WI38 (cell line): Measurements from ENCODE around the gene PLA2G15.
A peak's percentile ranks its signal among the peaks of the same experiment; 100 is the strongest.

Experiments
- H3K4me3 ChIP-seq: 2 replicates; pipeline ENCODE4 v1.5.1; 2011; ENCODE audit warnings: low read depth, mild to moderate bottlenecking, control low read depth, low read length
- TF ChIP-seq, protein P1 (sequence below): IDR thresholded peaks from 2 replicates; pipeline ENCODE4 v1.5.1; 2012; ENCODE audit warnings: low read depth, mild to moderate bottlenecking, control low read depth, low read length

PLA2G15 gene

DNA sequence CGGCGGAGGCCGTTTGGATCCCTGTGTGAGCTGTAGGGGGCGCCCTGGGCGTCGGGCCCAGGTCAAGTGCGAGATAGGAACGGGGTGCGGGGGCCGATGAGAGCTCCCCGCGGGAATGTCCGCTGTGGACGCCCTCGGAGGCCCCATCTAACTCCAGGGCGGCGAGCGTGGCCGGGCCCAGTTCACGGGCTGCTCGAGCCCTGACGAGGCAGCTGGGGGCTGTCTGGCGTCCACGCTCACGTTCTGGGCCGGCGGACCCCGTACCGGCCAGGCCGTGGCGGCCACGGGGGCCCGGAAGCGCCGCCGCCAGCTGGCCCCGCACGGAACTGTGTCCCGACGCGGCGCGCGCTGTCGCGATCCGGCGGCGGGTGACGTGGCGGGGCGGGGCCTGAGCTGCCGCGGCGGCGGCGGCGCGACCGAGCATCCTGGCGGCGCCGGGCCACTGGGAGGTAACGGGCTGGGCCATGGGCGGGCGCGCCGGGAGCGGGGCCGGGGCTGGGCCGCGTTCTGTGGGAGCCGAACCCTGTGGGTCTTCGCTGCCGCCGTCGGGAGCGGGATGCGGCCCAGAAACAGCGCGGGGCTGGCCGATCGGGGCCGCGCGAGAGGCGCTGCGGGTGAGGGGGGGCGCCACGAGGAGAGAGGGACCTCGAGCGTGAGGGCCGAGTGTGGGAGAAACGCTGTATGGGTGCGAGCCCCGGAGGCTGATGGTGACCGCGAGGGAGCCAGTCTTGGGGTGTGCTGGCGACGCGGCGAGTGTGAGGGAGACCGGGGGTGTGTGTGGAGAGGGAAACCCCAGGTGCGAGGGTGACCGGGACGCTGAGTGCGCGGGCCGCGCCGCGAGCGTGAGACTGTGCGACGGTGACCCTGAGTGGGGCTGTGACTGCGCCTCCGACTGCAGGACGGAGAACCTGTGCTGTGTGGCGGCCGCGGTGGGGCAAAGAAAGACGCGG, 19.2 kb downstream of the PLA2G15 start, which contains the start of gene SLC7A6:
Gene SLC7A6, plus strand, starts transcription at position 399 of the 950 bp plus-strand sequence. CDS start 10,201 bp downstream, outside the sequence.
- TF ChIP-seq, protein P1, sequence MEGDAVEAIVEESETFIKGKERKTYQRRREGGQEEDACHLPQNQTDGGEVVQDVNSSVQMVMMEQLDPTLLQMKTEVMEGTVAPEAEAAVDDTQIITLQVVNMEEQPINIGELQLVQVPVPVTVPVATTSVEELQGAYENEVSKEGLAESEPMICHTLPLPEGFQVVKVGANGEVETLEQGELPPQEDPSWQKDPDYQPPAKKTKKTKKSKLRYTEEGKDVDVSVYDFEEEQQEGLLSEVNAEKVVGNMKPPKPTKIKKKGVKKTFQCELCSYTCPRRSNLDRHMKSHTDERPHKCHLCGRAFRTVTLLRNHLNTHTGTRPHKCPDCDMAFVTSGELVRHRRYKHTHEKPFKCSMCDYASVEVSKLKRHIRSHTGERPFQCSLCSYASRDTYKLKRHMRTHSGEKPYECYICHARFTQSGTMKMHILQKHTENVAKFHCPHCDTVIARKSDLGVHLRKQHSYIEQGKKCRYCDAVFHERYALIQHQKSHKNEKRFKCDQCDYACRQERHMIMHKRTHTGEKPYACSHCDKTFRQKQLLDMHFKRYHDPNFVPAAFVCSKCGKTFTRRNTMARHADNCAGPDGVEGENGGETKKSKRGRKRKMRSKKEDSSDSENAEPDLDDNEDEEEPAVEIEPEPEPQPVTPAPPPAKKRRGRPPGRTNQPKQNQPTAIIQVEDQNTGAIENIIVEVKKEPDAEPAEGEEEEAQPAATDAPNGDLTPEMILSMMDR: peak; percentile 68

DNA sequence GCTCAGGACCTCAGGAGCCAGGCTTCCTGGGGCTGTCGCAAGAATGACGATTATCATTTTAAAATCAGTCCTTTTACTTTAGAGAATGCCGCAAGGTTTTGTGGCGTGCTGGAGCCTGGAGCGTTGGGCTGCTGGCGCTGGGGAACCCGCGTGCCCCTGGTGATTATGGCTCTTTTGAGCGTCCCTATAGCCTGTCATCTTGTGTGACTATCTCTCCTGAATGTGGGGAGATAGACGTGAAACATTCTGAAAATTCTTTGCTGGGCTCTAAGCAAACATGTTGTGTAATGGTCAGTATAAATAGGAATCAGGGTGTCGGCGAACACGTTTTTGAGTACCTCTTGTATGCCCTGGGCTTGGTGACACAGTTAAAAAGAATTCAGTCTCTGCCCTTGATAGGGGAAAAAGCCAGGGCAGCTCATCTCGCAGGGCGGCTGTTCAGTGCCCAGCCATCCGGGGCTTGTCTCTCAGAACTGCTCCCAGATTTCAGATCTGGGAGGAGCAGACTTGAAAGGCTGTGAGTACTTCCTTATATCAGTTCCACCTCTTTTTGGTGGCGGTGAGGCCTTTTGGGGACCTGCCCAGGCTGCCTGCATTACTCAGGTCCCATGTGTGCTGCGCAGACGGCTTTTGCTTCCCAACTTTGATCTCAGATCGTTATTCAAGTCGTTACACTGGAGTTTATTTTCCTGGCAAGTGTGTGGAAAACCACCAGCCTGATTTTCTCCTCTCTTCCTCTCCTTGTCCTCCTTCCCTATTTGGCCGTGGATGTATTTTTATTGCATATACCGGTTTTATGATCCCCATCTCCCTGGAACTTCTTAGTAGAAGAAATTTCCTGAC, 20.1 kb downstream of the PLA2G15 start:
- TF ChIP-seq, protein P1: no peak
- peak overlapping the region; percentile 89 for H3K4me3 ChIP-seq

More for the DNA sequence above, 19.2 kb downstream of the PLA2G15 start, which contains the start of gene SLC7A6:
- peak within 1 kb of the TSS; percentile 89 for H3K4me3 ChIP-seq

DNA sequence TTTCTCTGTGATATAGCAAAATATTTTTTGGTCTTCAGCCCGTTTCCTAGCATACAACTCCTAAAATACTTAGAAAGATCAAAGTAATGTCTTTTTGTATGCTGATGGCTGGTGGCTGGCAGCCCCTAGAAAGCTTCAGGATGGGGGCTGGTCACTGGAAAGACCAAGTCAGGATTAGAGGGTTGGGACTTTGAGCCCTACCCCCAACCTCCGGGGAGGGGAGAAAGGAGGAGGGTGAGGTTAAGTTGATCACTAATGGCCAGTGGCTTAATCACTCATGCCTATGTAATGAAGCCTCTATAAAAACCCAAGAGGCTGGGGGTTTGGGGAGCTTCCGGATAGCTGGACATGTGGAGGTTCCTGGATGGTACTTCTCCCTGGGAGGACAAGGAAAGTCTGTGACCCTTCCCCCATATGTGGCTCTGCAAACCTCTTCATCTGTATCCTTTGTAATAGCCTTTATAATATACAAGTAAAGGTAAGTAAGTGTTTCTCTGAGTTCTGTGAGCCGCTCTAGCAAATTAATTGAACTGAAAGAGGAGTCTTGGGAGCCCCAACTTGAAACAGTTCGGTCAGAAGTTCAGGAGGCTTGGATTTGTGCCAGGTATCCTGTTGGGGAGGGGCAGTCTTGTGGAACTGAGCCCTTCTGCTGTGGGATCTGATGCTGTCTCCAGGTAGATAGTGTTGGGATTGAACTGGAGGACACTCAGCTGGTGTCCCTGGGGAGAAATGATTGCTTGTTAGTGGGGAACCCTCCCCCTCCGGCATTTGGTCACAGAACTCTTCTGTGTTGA, 22.6 kb downstream of the PLA2G15 start:
- H3K4me3 ChIP-seq: no peak overlapping the region
- TF ChIP-seq, protein P1: no peak

DNA sequence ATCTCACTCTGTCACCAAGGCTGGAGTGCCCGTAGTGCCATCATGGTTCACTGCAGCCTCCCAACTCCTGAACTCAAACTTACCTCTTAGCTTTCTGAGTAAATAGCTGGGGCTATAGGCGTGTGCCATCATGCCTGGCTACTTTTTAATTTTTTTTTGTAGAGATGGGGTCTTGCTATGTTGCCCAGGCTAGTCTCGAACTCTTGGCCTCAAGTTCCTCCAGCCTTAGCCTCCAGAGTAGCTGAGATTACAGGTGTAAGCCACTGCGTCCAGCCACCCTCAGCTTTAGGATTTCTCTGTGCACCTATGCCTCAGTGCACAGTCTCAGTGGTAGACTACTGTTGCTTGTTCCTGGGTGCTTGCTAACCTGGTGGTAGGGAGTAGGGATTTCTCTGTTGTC, 24.6 kb downstream of the PLA2G15 start:
- TF ChIP-seq, protein P1: no peak
- no peak overlapping the region for H3K4me3 ChIP-seq

DNA sequence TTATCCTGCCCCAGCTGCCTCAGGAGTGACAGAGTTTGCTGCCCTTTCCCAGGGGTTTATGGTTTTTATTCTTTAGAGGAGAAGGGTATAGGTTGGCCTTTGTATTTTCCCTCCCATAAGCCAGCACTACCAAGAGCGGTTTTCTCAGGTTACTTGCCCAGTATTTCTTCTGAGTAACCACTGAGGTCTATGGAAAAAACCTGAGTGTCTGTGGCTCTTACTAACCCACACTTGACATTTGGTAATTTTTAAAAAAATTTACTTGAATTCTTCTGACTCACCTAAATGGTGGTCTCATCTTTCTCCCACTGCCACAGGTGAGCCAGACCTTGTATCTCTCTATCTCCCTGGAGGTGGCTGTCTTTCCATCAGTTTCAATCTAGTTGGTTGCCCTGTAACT, 25.2 kb downstream of the PLA2G15 start:
- no peak overlapping the region for H3K4me3 ChIP-seq
- TF ChIP-seq, protein P1: no peak

DNA sequence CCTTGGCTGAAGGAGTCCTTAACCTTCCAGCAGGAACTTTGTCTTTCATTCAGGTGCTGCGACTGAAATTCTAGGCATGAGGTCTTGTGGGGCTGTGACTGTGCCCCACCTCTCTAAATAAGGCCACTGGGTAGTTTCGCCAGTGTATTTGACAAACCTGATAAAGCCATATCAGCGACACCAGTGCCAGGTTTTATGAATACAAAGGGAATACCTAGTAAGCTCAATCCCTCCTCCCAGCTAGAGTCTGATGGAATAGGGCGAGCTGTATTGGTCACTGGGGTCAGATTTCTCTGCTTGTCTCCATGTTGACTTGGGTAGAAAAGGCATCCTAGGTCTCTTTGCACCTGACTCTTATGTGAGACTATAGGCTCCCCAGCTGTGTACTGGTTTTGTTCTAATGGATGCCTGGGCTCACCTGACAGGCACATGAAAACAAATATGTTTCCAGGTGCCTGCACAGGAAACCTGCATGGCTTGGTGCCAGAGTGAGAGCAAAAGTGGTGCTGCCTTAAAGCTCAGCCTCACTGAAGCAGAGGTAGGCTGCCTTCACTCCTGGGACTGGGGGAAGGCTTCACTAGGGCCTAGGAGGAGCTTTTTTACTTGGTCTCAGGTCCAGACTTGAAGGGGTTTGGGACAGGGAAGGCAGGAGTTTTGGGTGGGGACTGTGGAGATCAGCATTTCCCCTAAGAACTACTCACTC, 27.5 kb downstream of the PLA2G15 start:
- TF ChIP-seq, protein P1: no peak
- no peak overlapping the region for H3K4me3 ChIP-seq
